ENCODE data around the gene ATP5F1A. TPM values are rescaled to one million over a fixed set of nuclear protein-coding genes. Genes with fewer than 3 reads are reported as not detected.

Gene ATP5F1A
- total RNA-seq, 2 experiments from 2014 or later = 218 to 284 TPM

DNA sequence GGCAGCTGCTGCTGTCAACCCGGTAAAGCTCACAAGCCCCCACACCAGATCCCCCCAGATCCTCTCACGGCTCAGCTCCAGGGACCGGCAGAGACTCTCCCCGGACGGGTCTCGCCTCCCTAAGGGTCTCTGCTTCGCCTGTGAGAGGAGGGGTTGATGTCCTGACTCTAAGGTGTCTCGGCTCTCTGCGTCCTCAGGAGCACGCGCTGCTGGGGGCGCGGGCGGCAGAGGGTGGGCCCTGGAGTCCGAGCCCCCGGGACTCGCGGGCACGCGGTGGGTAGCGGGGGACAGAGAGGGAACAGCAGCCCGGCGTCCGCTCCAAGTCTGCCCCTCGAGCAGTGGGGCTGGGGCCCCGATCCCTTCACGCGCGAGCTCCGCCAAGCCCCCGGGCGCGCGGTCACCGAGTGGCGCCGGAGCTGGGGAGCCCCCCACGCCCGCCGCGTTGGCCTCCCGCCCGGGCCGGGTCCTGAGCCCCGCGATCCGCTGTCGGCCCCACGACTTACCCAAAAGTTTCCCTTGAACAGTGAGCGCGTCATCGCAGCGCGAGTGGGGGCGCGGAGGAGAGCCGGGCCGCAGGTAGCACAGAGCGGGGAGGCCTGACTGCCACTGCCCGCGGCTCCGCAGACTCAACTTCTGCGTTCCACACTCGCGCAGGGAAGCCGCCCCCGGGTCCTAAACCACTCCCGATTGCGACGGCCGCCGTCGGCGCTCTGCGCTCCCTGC, 26.3 kb downstream of the ATP5F1A start, which contains the start of gene PSTPIP2:
Gene PSTPIP2, minus strand, starts transcription at position 608 of the 723 bp plus-strand sequence. Its CDS starts 72 bp downstream, at position 536.
- Histone ChIP-seq H3K4me3 (ENCODE audit: low read depth, low read length, poor library complexity, severe bottlenecking) (no peak within 1 kb of the TSS), H3K4me1 (ENCODE audit: insufficient read depth, low read length, poor library complexity, severe bottlenecking) (no peaks in the 10 kb centered on the region), H3K4me2 (ENCODE audit: low read length) (no peak within 1 kb of the TSS), H3K36me3 (ENCODE audit: insufficient read depth, low read length) (no peaks in the 10 kb centered on the region), H4K20me1 (ENCODE audit: insufficient read depth, low read length) (no peaks in the 10 kb centered on the region), H2AFZ (ENCODE audit: low read length) (no peak within 1 kb of the TSS), H3K9me2 (ENCODE audit: insufficient read depth, low read length) (no peaks in the 10 kb centered on the region), H3K9me3 (ENCODE audit: low read length) (no peaks in the 10 kb centered on the region), H3K79me2 (ENCODE audit: insufficient read depth, low read depth, low read length) (no peaks in the 10 kb centered on the region), H3K27ac (ENCODE audit: low read depth, low read length, poor library complexity, severe bottlenecking) (no peak within 1 kb of the TSS)
- CTCF ChIA-PET (ENCODE audit: unreplicated experiment) = no interaction called here
- TF ChIP-seq EZH2phosphoT487 (IDR thresholded peaks at IDR 0.05; ENCODE audit: borderline replicate concordance, low read depth, low read length) = no peak
- TF ChIP-seq, protein P1, sequence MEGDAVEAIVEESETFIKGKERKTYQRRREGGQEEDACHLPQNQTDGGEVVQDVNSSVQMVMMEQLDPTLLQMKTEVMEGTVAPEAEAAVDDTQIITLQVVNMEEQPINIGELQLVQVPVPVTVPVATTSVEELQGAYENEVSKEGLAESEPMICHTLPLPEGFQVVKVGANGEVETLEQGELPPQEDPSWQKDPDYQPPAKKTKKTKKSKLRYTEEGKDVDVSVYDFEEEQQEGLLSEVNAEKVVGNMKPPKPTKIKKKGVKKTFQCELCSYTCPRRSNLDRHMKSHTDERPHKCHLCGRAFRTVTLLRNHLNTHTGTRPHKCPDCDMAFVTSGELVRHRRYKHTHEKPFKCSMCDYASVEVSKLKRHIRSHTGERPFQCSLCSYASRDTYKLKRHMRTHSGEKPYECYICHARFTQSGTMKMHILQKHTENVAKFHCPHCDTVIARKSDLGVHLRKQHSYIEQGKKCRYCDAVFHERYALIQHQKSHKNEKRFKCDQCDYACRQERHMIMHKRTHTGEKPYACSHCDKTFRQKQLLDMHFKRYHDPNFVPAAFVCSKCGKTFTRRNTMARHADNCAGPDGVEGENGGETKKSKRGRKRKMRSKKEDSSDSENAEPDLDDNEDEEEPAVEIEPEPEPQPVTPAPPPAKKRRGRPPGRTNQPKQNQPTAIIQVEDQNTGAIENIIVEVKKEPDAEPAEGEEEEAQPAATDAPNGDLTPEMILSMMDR (conservative IDR thresholded peaks at IDR 0.05; ENCODE audit: low read length) = no peak
- DNase-seq (ENCODE audit: low spot score) = no peak
- BruUV-seq (replicated peaks) = no TSS peak
- intact Hi-C loops (cut with micrococcal nuclease; ENCODE audit: unreplicated experiment) = loop anchor here (2.0 to 10.0 kb wide), 2 partner anchors 97 to 377 kb away; no protein-coding TSS in a partner anchor
- POLR2A ChIA-PET = no interaction called here

DNA sequence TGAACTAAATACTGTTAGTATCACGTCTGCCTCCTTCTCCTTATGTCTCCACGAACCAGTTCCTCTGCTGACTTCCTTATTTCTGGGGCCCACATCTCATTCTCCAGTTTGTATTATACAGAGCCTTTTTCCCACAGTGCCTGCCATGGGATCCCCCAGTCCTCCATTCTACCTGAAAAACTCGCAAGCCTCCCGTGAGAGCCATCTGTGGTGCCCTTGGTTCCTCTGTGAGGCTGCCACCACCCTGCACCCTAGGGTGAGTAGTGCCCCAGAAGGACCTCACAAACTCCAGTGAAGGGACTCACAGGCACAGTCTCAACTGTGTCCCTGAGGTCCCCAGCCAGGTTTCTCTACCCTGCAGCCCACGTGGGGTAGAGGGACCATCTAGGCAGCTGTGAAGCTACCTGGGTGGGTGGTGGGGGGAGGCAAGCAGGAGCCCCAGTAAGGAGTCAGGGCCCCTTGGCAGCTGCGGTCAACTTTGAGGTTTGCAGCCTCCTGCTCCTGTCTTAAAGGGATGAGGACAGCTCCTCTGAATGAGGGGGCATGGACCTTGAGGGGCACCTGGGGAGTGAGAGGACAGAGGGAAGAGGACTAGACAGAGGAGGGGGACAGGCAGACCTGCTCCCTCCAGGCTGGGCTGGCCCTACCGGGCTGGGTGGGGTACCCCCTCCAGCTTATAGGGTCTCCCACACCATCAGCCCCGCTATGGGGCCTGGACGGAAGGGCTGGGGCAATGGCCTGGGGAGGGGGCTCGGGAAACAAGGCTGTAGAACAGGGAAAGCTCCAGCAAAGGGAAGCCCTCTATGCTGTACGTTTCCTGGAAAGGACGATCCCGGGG, 27.1 kb downstream of the ATP5F1A start:
- H3K4me3 ChIP-seq (ENCODE audit: low read depth, low read length, poor library complexity, severe bottlenecking) = no peak overlapping the region
- CTCF ChIA-PET (ENCODE audit: unreplicated experiment) = no interaction called here
- BruUV-seq (replicated peaks) = no TSS peak
- no peaks in the 10 kb centered on the region for H3K79me2 ChIP-seq (ENCODE audit: insufficient read depth, low read depth, low read length)
- DNase-seq (ENCODE audit: low spot score) = no peak
- no peak overlapping the region for H2AFZ ChIP-seq (ENCODE audit: low read length)
- H3K9me2 ChIP-seq (ENCODE audit: insufficient read depth, low read length) = no peaks in the 10 kb centered on the region
- no peak for TF ChIP-seq EZH2phosphoT487 (IDR thresholded peaks at IDR 0.05; ENCODE audit: borderline replicate concordance, low read depth, low read length)
- TF ChIP-seq, protein P1 (conservative IDR thresholded peaks at IDR 0.05; ENCODE audit: low read length) = no peak
- H3K27ac ChIP-seq (ENCODE audit: low read depth, low read length, poor library complexity, severe bottlenecking) = no peak overlapping the region
- no peaks in the 10 kb centered on the region for H3K9me3 ChIP-seq (ENCODE audit: low read length)
- POLR2A ChIA-PET = no interaction called here
- H3K4me1 ChIP-seq (ENCODE audit: insufficient read depth, low read length, poor library complexity, severe bottlenecking) = no peaks in the 10 kb centered on the region
- H3K4me2 ChIP-seq (ENCODE audit: low read length) = no peak overlapping the region
- H4K20me1 ChIP-seq (ENCODE audit: insufficient read depth, low read length) = no peaks in the 10 kb centered on the region
- H3K36me3 ChIP-seq (ENCODE audit: insufficient read depth, low read length) = no peaks in the 10 kb centered on the region
- intact Hi-C loops (cut with micrococcal nuclease; ENCODE audit: unreplicated experiment) = loop anchor here (10.0 kb wide), 1 partner anchor 376 kb away; no protein-coding TSS in a partner anchor

Measured in OCI-LY7 (cell line).